SHP77 treated with DMSO at 0.1 percent for 48 hours (cell line): ENCODE results near the gene KCNN3.

Source experiments
- DNase-seq: peaks from one replicate; lab custom pipeline; 2025; lab: John Stamatoyannopoulos, UW

The KCNN3 gene

DNA sequence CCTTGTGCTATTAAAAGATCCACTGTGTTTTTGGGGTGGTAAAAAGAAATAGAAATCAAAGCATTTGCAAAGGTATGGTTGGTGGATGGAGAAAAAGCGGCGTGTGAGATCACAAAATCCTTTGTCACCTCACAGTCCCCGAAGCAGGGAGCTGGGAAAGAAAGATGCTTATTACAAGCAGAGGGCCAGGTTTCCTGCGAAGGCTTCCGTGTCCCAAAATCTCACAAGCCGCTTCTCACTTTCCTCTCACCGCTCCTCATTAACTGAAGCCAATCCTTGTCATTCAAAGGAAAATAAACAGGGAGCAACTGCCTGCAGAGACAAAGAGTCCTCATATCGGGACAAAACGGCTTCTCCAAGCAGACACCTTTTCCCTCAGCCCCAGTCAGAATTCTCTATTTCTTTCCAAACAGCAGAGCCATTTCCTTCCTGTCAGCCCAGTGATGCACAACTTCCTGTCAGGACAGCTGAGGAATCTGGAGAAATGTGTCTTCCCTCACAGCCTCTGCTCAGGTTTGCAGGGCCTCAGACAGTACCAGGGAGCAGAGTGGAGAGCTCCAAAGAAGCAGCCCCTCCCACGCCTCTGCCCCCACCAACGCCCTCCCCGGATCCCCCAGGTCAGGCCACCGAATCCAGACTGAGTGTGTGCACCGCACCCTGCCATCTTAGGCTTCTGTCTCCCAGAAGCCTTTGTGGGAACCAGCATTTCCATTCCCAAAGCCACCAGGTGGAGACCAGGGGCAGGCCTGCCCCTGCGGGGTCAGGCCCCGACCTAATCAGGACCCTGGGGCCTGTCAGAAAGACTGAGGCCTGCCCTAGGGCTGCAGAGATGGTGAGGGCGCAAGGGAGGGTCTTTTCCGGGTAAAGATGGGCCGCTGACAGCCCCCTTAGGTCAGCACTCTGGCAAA lies 29.6 kb downstream of the KCNN3 start:
- DNase-seq: no peak

GRCh38 chr1:154839691-154840090 lies 30.4 kb downstream of the KCNN3 start:
- no peak for DNase-seq

GRCh38 chr1:154838988-154839387 lies 31.1 kb downstream of the KCNN3 start:
- DNase-seq: no peak

DNA sequence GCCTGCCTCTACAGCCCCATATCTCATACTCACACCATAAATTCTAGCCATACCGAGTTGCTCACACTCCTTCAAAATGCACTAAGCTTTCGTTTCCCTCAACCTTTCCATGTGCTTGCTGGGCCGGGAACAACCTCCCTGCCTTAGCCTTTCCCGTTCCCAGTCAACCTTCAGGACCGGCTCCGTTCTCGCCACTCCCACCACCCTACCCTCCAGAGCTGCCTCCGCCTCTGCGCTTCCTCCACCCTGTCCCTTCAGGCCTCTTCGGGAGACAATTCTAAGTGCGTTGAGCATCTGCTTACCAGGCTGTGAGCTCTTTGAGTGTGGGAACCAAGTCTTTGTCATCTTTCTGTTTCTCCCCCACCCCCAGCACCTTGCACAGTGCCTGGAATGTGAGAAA lies 31.6 kb downstream of the KCNN3 start:
- no peak for DNase-seq

- DNase-seq: peak; percentile 91
Observed at GRCh38 chr1:154837672-154838171, 32.4 kb downstream of the KCNN3 start.

DNA sequence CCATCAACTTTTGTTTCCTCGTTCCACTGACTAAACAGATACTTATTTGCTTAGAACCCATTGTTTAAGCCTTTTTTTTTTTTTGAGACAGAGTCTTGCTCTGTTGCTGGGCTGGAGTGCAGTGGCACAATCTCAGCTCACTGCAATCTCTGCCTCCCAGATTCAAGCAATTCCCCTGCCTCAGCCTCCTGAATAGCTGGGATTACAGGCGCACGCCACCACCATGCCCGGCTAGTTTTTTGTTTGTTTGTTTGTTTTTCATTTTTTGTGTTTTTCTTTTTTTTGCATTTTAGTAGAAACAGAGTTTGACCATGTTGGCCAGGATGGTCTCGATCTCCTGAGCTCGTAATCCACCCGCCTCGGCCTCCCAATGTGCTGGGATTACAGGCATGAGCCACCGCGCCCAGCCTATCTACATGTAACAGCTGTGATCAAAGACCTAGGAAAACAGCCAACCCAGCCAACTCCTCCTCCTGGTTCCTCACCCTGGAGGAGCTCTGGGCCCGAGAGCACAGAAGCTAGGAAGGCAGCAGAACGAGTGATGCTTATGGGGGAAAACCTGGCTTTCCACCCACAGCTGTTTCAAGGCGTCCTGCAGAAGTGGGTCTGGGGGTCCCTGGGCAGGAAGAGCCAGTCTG lies 32.9 kb downstream of the KCNN3 start:
- peak; percentile 86 for DNase-seq

GRCh38 chr1:154835531-154836324 lies 34.4 kb downstream of the KCNN3 start:
- no peak for DNase-seq

- no peak for DNase-seq
Observed at GRCh38 chr1:154833841-154834240, 36.2 kb downstream of the KCNN3 start.

DNA sequence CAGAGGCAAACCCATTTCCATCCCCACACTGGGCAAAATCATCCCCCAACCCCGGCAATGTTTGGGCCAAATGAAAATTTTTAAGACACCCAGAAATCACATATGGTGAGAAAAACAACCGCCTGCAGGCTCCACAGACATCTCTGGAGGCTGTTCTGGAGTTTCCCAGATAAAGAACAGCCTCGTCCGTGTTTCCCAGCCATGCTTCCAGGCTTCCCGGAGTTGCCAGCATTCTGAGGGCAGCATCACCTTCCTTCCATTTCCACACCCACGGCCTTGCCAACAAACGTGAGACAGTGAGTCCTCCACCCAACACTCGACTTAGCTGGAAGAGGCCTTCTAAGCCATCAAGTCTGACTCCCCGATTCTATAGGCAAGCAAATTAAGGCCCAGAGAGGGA lies 36.9 kb downstream of the KCNN3 start:
- no peak for DNase-seq

- DNase-seq: no peak
Observed at GRCh38 chr1:154832384-154832783, 37.7 kb downstream of the KCNN3 start.

GRCh38 chr1:154831462-154831861 lies 38.6 kb downstream of the KCNN3 start:
- no peak for DNase-seq

DNA sequence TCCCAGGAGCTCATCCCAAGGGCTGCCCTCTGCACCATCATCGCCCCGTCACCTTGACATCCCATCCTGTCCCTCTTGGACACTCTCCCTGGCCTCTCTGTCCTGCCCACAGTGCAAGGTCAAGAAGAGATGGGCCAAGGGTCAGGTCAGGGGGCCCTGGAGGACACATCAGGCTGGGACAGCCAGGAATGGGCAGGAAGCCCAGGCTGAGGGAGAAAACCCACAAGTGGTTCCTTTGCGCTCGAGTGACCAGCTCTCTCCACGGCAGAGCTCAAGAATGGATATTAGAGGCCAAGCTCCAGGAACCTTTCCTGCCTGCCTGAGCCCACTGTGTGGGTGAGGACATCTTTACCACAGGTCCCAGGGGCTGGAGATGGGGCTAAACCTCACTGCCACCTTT lies 41.0 kb downstream of the KCNN3 start:
- DNase-seq: no peak

DNA sequence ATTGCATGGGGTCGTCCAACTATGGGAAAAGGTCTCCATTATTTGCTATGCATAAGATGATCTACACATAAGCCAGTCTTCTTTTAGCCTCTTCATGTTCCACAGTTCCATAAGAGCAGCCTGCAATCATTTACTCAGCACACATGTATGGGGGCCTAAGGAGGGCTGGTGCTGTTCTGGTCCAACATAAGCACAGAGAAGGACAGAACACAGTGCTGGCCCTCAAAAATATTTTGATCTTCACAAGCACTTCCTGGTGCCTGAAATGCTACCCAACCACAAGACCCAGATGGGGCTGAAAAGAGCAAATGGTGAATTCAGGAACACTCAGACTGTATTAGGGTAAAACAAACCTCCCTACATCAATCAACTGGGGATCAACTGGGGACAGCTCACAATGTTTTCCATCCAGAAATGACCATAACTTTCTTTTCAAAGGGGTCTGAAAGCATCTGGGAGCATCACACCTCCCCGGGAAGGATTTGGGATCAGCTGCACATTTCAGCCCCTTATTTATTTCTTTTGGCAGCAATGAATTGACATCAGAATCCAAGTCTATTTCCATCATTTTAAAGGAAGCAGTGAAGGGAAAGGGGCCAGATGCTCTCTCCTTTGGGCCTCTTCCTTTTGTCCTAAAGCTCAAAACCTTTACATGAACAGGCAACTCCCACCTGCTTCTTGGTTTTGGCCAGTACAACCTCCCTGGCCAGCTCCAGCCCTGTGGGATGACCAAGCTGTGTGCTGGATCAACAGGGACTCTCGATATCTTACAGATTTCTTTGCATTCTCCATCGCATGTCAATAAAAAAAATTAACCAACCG lies 45.7 kb downstream of the KCNN3 start:
- DNase-seq: no peak

DNA sequence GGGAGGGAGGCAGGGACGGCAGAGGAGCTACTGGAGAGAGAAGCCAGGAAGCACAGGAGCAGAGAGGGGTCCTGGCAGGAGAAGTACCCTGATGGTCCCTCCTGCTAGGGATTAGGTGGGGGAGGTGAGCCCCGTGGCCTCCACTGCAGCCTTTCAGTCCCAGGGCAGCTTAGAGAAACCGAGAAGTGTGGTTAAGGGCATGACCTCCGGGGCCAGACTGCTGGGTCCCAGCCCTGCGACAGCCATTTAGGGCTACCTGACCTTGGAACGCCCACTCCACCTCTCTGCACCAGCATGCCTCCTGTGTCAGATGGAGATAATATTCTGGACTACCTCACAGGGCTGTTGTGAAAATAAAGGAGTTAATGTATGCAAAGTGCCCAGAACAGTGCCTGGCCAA lies 47.4 kb downstream of the KCNN3 start:
- DNase-seq: no peak

DNA sequence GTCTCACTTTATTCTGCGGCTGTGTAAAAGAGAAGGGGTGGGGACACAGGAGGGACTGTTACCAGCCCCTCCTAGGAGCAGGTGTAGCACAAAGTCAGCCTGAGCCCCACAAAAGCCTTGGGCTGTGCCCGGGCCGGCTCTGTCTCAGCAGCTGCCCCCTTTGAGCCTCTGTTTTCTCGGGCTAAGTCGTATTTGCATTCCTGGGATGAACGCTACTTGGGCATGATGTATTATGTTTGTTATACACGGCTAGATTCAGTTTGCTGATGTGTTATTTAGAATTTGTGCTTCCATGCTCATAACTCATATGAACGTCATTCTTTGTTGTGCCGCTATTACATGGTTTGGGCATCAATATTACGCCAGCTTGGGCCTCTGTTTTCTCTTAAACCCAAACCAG lies 47.8 kb downstream of the KCNN3 start:
- DNase-seq: no peak

DNA sequence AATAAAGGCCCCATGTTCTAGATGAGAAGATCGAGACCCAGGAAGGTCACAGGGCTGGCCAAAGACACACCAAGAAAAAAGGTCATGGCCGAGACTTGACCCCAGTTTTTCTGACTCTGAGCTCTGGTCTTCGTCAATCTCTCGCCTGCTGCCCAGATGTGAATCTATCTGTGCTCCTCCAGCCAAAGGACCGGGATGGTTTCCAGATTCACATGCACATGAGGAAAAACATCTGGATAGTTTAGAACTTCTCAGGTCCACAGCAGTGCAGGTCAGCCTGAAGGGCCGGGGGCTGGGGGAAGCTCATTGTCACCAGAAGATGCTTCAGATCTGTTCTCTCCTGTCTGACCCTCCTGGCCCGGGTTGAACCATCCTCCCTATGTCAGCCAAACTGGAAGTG lies 49.0 kb downstream of the KCNN3 start:
- DNase-seq: no peak

DNA sequence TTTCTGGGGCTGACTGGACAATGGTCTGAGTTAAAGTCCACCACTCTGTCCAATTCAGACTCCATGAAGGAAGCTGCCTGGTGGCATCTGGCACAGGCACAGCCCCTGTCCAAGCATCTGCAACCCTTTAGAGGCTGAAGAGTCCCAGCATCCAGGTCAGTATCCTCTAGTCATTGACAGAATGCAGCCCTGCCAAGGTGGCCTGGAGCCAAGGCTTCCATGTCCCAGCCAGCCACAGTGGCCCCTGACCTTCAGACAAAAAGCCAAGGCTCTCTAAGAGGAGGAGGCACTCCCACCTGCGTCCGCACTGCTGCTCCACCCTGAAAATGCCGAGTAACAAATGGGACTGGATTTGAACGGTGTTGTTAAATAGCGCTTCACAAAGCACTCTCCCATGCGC lies 49.4 kb downstream of the KCNN3 start:
- DNase-seq: no peak

DNA sequence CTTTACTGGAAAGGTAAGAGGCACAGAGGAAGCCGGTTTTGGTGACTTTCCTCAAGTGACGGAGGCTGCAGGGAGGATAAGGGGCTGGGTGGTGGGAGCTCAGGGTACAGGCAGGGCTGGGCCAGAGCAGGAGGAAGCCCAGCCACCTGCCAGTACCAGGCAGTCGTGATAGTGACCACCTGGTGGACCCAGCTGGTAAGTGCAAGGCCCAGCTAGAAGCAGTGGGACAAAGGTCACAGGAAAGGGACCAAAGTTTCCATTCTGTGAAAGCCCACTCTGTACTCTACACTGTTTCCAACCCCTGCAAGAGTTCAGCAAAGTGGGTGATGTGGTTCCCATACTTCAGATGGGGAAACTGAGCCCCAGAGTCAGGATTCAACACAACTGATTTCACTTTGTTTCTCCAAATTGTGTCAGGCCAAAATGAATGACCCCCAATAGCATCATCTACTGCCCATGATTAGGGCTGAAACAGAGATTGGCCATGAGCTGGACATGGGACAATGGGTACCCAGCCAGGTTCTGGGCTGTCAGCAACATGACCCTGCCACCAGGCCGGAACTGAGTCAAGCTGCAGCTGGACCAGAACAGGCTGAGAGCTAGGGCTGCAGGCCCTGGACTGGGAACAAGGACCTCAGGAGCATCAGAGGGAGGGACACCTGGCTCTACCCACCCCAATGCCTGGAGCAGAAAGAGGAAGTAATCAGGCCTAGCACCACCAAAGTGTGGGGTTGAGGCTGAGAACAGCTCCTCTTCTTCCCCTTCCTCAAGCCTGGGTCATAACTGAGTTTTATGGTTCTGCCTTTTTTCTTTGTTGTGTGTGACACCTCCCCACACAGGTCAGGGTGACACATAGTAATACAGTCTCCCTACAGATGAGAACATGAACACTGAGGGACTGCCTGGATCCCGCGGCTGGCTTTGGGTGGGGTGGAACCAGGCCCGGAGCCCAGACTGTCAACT lies 50.2 kb downstream of the KCNN3 start:
- peak; percentile 25 for DNase-seq

- DNase-seq: no peak
Observed at GRCh38 chr1:154818911-154819310, 51.2 kb downstream of the KCNN3 start.

DNA sequence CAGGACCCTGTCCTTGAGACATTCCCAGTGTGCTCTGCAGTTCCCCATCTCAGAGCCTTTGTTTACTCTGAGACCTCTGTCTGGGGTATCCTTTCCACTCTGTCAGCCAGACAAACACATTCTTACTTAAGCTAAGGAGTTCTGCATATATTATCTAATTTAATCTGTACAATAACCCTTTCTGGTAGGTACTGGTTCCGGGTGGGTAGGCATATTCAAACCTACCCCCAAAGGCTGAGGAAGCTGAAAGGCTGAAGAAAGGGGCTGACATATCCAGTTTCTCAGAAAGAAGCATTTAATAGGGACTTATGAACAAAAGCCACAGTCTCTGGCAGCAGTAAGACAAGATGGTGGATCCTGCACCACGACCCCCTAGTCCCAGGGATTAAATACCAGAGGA lies 53.1 kb downstream of the KCNN3 start:
- no peak for DNase-seq
